Hepatocyte (in vitro differentiated cells): ENCODE results near the gene CHST2.

Experiments
- EZH2 ChIP-seq: fragments of 200-600 bp; sonication (generic); IDR thresholded peaks from 2 replicates; pipeline ENCODE4 v1.6.1; 2016; ENCODE audit warnings: antibody characterized with exemption, mild to moderate bottlenecking, borderline replicate concordance
- TF ChIP-seq, protein P1 (sequence below): fragments of 200-600 bp; sonication (generic); IDR thresholded peaks from 2 replicates; pipeline ENCODE4 v1.5.1; 2016; ENCODE audit warnings: antibody characterized with exemption, mild to moderate bottlenecking; ENCODE audit not compliant: poor library complexity

DNA sequence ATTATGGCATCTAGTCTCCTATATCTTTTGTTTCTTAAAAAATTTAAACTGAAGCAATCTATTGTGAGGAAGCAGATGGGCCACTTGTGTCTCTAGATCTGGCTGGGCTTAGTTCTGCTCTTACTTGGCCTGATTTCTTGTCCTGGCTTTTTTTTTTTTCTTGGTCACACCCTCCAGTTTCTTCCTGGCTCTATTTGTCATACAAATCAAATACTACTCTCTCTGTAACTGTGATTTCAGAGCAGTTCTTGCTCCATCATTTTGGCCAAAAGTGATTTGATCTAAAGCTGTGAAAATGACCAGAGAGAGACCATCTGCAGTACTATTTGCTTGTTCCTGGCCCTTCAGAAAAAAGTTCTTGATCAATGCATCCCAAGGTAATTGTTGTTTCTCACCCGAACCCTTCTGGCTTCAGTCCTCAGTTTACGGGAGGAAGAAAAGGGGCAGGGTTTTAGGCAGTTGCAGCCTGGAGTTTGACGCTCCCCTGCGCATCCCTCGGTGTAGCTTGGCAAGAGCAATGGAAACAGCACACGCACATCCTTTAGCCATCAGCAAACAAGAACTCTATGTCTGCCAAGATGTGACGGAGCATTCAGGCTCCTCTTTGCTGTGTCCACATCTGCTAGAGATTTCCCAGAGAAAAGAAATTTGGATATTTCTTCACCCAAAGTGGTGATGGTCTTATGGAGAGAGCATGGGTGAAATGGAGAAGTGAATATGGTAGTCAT is 31.6 kb downstream of the CHST2 start:
- TF ChIP-seq EZH2 = no peak
- TF ChIP-seq, protein P1, sequence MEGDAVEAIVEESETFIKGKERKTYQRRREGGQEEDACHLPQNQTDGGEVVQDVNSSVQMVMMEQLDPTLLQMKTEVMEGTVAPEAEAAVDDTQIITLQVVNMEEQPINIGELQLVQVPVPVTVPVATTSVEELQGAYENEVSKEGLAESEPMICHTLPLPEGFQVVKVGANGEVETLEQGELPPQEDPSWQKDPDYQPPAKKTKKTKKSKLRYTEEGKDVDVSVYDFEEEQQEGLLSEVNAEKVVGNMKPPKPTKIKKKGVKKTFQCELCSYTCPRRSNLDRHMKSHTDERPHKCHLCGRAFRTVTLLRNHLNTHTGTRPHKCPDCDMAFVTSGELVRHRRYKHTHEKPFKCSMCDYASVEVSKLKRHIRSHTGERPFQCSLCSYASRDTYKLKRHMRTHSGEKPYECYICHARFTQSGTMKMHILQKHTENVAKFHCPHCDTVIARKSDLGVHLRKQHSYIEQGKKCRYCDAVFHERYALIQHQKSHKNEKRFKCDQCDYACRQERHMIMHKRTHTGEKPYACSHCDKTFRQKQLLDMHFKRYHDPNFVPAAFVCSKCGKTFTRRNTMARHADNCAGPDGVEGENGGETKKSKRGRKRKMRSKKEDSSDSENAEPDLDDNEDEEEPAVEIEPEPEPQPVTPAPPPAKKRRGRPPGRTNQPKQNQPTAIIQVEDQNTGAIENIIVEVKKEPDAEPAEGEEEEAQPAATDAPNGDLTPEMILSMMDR = no peak
